ENCODE results near the gene SAMD8. TPM values are rescaled to one million over a fixed set of nuclear protein-coding genes. Genes with fewer than 3 reads are reported as not detected.
"Not testable (repeated sequence)": the region's sequence is repeated elsewhere in the genome, so short reads cannot be mapped to it uniquely, and the experiment has no call there.

Gene SAMD8
- total and polyA plus RNA-seq, 2 donors (not counting 1 experiment from before 2014, with no cell fraction given), result 15.9 to 35.7 TPM

DNA sequence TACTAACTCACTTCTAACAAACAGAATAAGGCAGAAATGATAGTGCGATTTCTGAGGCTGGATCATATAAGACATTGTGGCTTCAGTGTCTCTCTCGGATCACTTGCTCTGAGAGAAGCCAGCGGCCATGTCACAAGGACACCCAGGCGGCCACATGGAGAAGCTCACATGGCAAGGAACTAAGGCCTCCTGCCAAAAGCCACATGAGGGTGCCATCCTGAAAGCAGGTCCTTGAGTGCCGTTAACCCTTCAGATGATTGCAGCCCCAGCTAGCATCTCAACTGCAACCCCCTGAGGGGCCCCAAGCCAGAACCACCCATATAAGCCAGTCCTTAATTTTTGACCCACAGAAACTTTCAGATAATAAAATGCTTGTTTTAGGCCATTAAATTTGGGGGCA, 92.3 kb downstream of the SAMD8 start:
- POLR2A ChIA-PET, result no interaction called here

DNA sequence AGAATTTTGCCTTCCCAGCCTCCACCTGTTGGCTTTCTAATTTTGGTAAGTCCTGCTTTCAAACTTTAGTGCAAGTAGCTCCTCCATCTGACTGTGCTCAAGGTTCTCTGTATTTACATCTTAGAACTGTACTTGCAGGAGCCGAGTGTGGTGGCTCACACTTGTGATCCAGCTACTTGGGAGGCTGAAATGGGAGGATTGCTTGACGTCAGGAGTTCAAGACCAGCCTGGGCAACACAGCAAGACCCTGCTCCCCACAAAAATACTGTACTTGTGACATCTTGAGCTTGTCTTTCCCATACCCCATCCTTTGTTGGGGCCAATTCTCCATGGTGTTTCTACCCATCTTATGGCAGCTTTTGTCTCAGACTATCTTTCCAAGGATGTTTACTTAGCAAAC, 94.5 kb downstream of the SAMD8 start:
- Histone ChIP-seq H4K20me1 (ENCODE audit: control insufficient read depth, insufficient read depth, low read length, poor library complexity, severe bottlenecking) (peaks cover under 1% of the 10 kb centered on the region), H3K36me3 (replicated peaks in 1 of 2; ENCODE audit: control extremely low read depth in 1 of 2, control insufficient read depth in 1 of 2, extremely low read depth in 1 of 2, insufficient read depth in 2 of 2, low read length in 1 of 2) (no peaks in the 10 kb centered on the region), H3K79me2 (ENCODE audit: control insufficient read depth, insufficient read depth, low read length) (peaks cover 2% of the 10 kb centered on the region), H3K4me3 (ENCODE audit: control extremely low read depth in 1 of 5, extremely low read depth in 1 of 5, insufficient read depth in 1 of 5, low read depth in 2 of 5, low read length in 4 of 5) (no peak overlapping the region), H3K9me3 (ENCODE audit: control extremely low read depth in 1 of 3, control insufficient read depth in 2 of 3, insufficient read depth in 1 of 3, low read length in 2 of 3) (no peaks in the 10 kb centered on the region), H2AFZ (ENCODE audit: insufficient read depth, low read depth, low read length, poor library complexity, severe bottlenecking) (no peak overlapping the region), H3K27me3 (replicated peaks in 1 of 4; ENCODE audit: control extremely low read depth in 1 of 4, control insufficient read depth in 3 of 4, insufficient read depth in 4 of 4, low read length in 3 of 4) (no peaks in the 10 kb centered on the region), H3K27ac (ENCODE audit: low read length in 2 of 2) (no peak overlapping the region), H3K9ac (ENCODE audit: low read length) (no peak overlapping the region), H3K4me1 (ENCODE audit: control insufficient read depth in 2 of 2, insufficient read depth in 2 of 2, low read length in 2 of 2) (peaks cover 0 to 7% of the 10 kb centered on the region in 2 donors), H3K4me2 (replicated peaks; ENCODE audit: low read depth, low read length, poor library complexity, severe bottlenecking) (no peak overlapping the region)
- DNase-seq (no peak), ATAC-seq (ENCODE audit: low read depth) (no peak)
- no peak for TF ChIP-seq CTCF (IDR thresholded peaks at IDR 0.05)
- Mint-ChIP-seq H3K27ac (no peak overlapping the region), H3K4me1 (peaks cover 3% of the 10 kb centered on the region), H3K27me3 (no peaks in the 10 kb centered on the region), H3K4me3 (no peak overlapping the region), H3K9me3 (ENCODE audit: insufficient read depth) (no peaks in the 10 kb centered on the region)
- POLR2A ChIA-PET, result no interaction called here
- no CpG with 5 or more reads among the region's 2 CpGs for WGBS (ENCODE audit: insufficient coverage)
- intact Hi-C loops (cut with micrococcal nuclease), result no loop called here
- CTCF ChIA-PET, result interaction anchor here (0.6 to 2.0 kb wide), 3 partner anchors 18 to 28 kb away, joined by 3 to 7 read pairs (median 3); no protein-coding TSS in a partner anchor

More for the DNA sequence above, 92.3 kb downstream of the SAMD8 start:
- Histone ChIP-seq H2AFZ (ENCODE audit: insufficient read depth, low read depth, low read length, poor library complexity, severe bottlenecking) (no peak overlapping the region), H3K4me1 (ENCODE audit: control insufficient read depth in 2 of 2, insufficient read depth in 2 of 2, low read length in 2 of 2) (no peaks in the 10 kb centered on the region), H3K27me3 (replicated peaks in 1 of 4; ENCODE audit: control extremely low read depth in 1 of 4, control insufficient read depth in 3 of 4, insufficient read depth in 4 of 4, low read length in 3 of 4) (no peaks in the 10 kb centered on the region), H3K4me3 (ENCODE audit: control extremely low read depth in 1 of 5, extremely low read depth in 1 of 5, insufficient read depth in 1 of 5, low read depth in 2 of 5, low read length in 4 of 5) (no peak overlapping the region), H4K20me1 (ENCODE audit: control insufficient read depth, insufficient read depth, low read length, poor library complexity, severe bottlenecking) (no peaks in the 10 kb centered on the region), H3K9me3 (ENCODE audit: control extremely low read depth in 1 of 3, control insufficient read depth in 2 of 3, insufficient read depth in 1 of 3, low read length in 2 of 3) (no peaks in the 10 kb centered on the region), H3K4me2 (replicated peaks; ENCODE audit: low read depth, low read length, poor library complexity, severe bottlenecking) (no peak overlapping the region), H3K79me2 (ENCODE audit: control insufficient read depth, insufficient read depth, low read length) (no peaks in the 10 kb centered on the region), H3K9ac (ENCODE audit: low read length) (no peak overlapping the region), H3K27ac (ENCODE audit: low read length in 2 of 2) (no peak overlapping the region), H3K36me3 (replicated peaks in 1 of 2; ENCODE audit: control extremely low read depth in 1 of 2, control insufficient read depth in 1 of 2, extremely low read depth in 1 of 2, insufficient read depth in 2 of 2, low read length in 1 of 2) (no peaks in the 10 kb centered on the region)
- ATAC-seq (ENCODE audit: low read depth) (no peak), DNase-seq (no peak)
- no peak overlapping the region for H3K27ac Mint-ChIP-seq
- WGBS (ENCODE audit: insufficient coverage), result 98% methylated on average over 5 of the region's 5 CpGs
- CTCF ChIA-PET, result no interaction called here
- no peak overlapping the region for H3K4me3 Mint-ChIP-seq
- H3K27me3 Mint-ChIP-seq, result no peaks in the 10 kb centered on the region
- H3K9me3 Mint-ChIP-seq (ENCODE audit: insufficient read depth), result no peaks in the 10 kb centered on the region
- intact Hi-C loops (cut with micrococcal nuclease), result no loop called here
- TF ChIP-seq EZH2 (IDR thresholded peaks at IDR 0.05; ENCODE audit: borderline replicate concordance, insufficient read depth, low read depth, low read length, poor library complexity, severe bottlenecking), result no peak
- no peak for TF ChIP-seq CTCF (IDR thresholded peaks at IDR 0.05)
- H3K4me1 Mint-ChIP-seq, result no peaks in the 10 kb centered on the region

- H3K9ac ChIP-seq (ENCODE audit: low read length); H3K27ac ChIP-seq (ENCODE audit: low read length in 2 of 2); H3K9me3 ChIP-seq (ENCODE audit: control extremely low read depth in 1 of 3, control insufficient read depth in 2 of 3, insufficient read depth in 1 of 3, low read length in 2 of 3); H3K4me1 Mint-ChIP-seq; H3K4me2 ChIP-seq (replicated peaks; ENCODE audit: low read depth, low read length, poor library complexity, severe bottlenecking); H3K79me2 ChIP-seq (ENCODE audit: control insufficient read depth, insufficient read depth, low read length); H3K27me3 ChIP-seq (replicated peaks in 1 of 4; ENCODE audit: control extremely low read depth in 1 of 4, control insufficient read depth in 3 of 4, insufficient read depth in 4 of 4, low read length in 3 of 4); ATAC-seq (ENCODE audit: low read depth); H3K9me3 Mint-ChIP-seq (ENCODE audit: insufficient read depth); H3K27ac Mint-ChIP-seq; H3K4me3 Mint-ChIP-seq; H2AFZ ChIP-seq (ENCODE audit: insufficient read depth, low read depth, low read length, poor library complexity, severe bottlenecking); intact Hi-C loops (cut with micrococcal nuclease); H4K20me1 ChIP-seq (ENCODE audit: control insufficient read depth, insufficient read depth, low read length, poor library complexity, severe bottlenecking); H3K36me3 ChIP-seq (replicated peaks in 1 of 2; ENCODE audit: control extremely low read depth in 1 of 2, control insufficient read depth in 1 of 2, extremely low read depth in 1 of 2, insufficient read depth in 2 of 2, low read length in 1 of 2); H3K4me3 ChIP-seq (ENCODE audit: control extremely low read depth in 1 of 5, extremely low read depth in 1 of 5, insufficient read depth in 1 of 5, low read depth in 2 of 5, low read length in 4 of 5); H3K27me3 Mint-ChIP-seq; DNase-seq: not testable (repeated sequence)
- POLR2A ChIA-PET, result interaction anchor here (1.5 kb wide), 1 partner anchor 28 kb away, joined by 5 read pairs; no protein-coding TSS in a partner anchor
- 97% methylated on average over 7 of the region's 14 CpGs for WGBS (ENCODE audit: insufficient coverage)
- CTCF ChIA-PET, result interaction anchor here (0.6 to 2.0 kb wide), 4 partner anchors 19 to 29 kb away, joined by 3 to 7 read pairs (median 4); partner anchors contain the start of gene COMTD1
- H3K4me1 ChIP-seq (ENCODE audit: control insufficient read depth in 2 of 2, insufficient read depth in 2 of 2, low read length in 2 of 2), result peaks cover 4 to 12% of the 10 kb centered on the region in 2 donors
Measured at GRCh38 chr10:75206638-75207037, 95.2 kb downstream of the SAMD8 start.

Data from B cell (primary cell).